HEK293T (cell line): ENCODE measurements around the gene PRRC2B.
"Not testable (repeated sequence)": the region's sequence is repeated elsewhere in the genome, so short reads cannot be mapped to it uniquely, and the experiment has no call there.

Source experiments
- CTCF ChIA-PET: fragments of 350-600 bp; formaldehyde crosslinking; extraction: SDS; loops from one replicate; lab custom pipeline; 2021; ENCODE audit warnings: antibody characterized with exemption, inconsistent platforms; lab: Yijun Ruan, JAX
- POLR2A ChIA-PET: fragments of 350-600 bp; formaldehyde crosslinking; extraction: SDS; loops from one replicate; lab custom pipeline; 2020; ENCODE audit warnings: antibody characterized with exemption, inconsistent platforms; lab: Yijun Ruan, JAX
- DNase-seq: peaks from one replicate; pipeline ENCODE4 v3.0.0; 2012; ENCODE audit warnings: mixed read lengths; ENCODE audit errors: extremely low spot score
- ARNT ChIP-seq: fragments of 450-650 bp; IDR thresholded peaks from 2 replicates; pipeline ENCODE4 v1.6.1; 2017; ENCODE audit warnings: mild to moderate bottlenecking
- BHLHE40 ChIP-seq: fragments of 450-650 bp; IDR thresholded peaks from 2 replicates; pipeline ENCODE4 v1.6.1; 2016; ENCODE audit warnings: mild to moderate bottlenecking, moderate library complexity, borderline replicate concordance
- CTBP1 ChIP-seq: fragments of 450-650 bp; IDR thresholded peaks from 2 replicates; pipeline ENCODE4 v1.6.1; 2016; ENCODE audit warnings: borderline replicate concordance
- ELF4 ChIP-seq: fragments of 450-650 bp; IDR thresholded peaks from 2 replicates; pipeline ENCODE4 v1.6.1; 2017; ENCODE audit warnings: antibody characterized with exemption
- FOXA1 ChIP-seq: fragments of 450-650 bp; IDR thresholded peaks from 2 replicates; pipeline ENCODE4 v1.6.1; 2016; ENCODE audit warnings: mild to moderate bottlenecking
- FOXK2 ChIP-seq: fragments of 450-650 bp; IDR thresholded peaks from 2 replicates; pipeline ENCODE4 v1.6.1; 2016; ENCODE audit warnings: mild to moderate bottlenecking
- FOXM1 ChIP-seq: fragments of 450-650 bp; IDR thresholded peaks from 2 replicates; pipeline ENCODE4 v1.6.1; 2017; ENCODE audit warnings: mild to moderate bottlenecking, borderline replicate concordance
- HDGF ChIP-seq: fragments of 450-650 bp; IDR thresholded peaks from 2 replicates; pipeline ENCODE4 v1.6.1; 2017; ENCODE audit warnings: antibody characterized with exemption, borderline replicate concordance
- L3MBTL2 ChIP-seq: fragments of 450-650 bp; conservative IDR thresholded peaks from 2 replicates; pipeline ENCODE4 v1.6.1; 2016; ENCODE audit warnings: mild to moderate bottlenecking
- LEF1 ChIP-seq: fragments of 450-650 bp; IDR thresholded peaks from 2 replicates; pipeline ENCODE4 v1.6.1; 2017; ENCODE audit warnings: mild to moderate bottlenecking, borderline replicate concordance
- NFRKB ChIP-seq: fragments of 450-650 bp; IDR thresholded peaks from 2 replicates; pipeline ENCODE4 v1.6.1; 2016; ENCODE audit warnings: mild to moderate bottlenecking, moderate library complexity
- PKNOX1 ChIP-seq: fragments of 450-650 bp; IDR thresholded peaks from 2 replicates; pipeline ENCODE4 v1.6.1; 2016
- SP1 ChIP-seq: fragments of 450-650 bp; IDR thresholded peaks from 2 replicates; pipeline ENCODE4 v1.6.1; 2017
- SUZ12 ChIP-seq: fragments of 450-650 bp; IDR thresholded peaks from 2 replicates; pipeline ENCODE4 v1.6.1; 2016; ENCODE audit warnings: mild to moderate bottlenecking
- TARDBP ChIP-seq: fragments of 450-650 bp; IDR thresholded peaks from 2 replicates; pipeline ENCODE4 v1.6.1; 2016
- ZNF384 ChIP-seq: fragments of 450-650 bp; IDR thresholded peaks from 2 replicates; pipeline ENCODE4 v1.6.1; 2016

PRRC2B gene

GRCh38 chr9:131349522-131349880 lies 44.4 kb upstream of the PRRC2B start:
- TF ChIP-seq ZNF384 = no peak
- no peak for TF ChIP-seq ELF4
- TF ChIP-seq SP1 = no peak
- TF ChIP-seq CTBP1 = no peak
- no peak for TF ChIP-seq FOXM1
- TF ChIP-seq ARNT = no peak
- TF ChIP-seq PKNOX1 = no peak
- TF ChIP-seq L3MBTL2 = no peak
- TF ChIP-seq FOXA1 = no peak
- TF ChIP-seq BHLHE40 = no peak
- no peak for TF ChIP-seq SUZ12
- TF ChIP-seq NFRKB = no peak
- peak; percentile 6 for DNase-seq
- ChIA-PET POLR2A (interaction anchor here (0.6 kb wide), 1 partner anchor 297 kb away, joined by 3 read pairs; no protein-coding TSS in a partner anchor), CTCF (interaction anchor here (0.5 to 1.3 kb wide), 10 partner anchors 10 to 397 kb away, joined by 3 to 7 read pairs (median 3); no protein-coding TSS in a partner anchor)

GRCh38 chr9:131349881-131350563 lies 43.9 kb upstream of the PRRC2B start:
- no peak for DNase-seq
- POLR2A ChIA-PET = interaction anchor here (0.6 to 1.1 kb wide), 2 partner anchors 298 to 362 kb away, joined by 3 read pairs; no protein-coding TSS in a partner anchor

GRCh38 chr9:131356479-131356878 lies 37.4 kb upstream of the PRRC2B start:
- POLR2A ChIA-PET, CTCF ChIA-PET, DNase-seq: not testable (repeated sequence)

More at GRCh38 chr9:131349881-131350563, 43.9 kb upstream of the PRRC2B start:
- TF ChIP-seq HDGF = no peak
- TF ChIP-seq NFRKB = no peak
- no peak for TF ChIP-seq ZNF384
- no peak for TF ChIP-seq LEF1
- TF ChIP-seq TARDBP = no peak
- TF ChIP-seq ARNT = no peak
- no peak for TF ChIP-seq ELF4
- peak; percentile 64 for TF ChIP-seq L3MBTL2
- TF ChIP-seq CTBP1 = no peak
- TF ChIP-seq PKNOX1 = peak; percentile 52; the same call in 1 of the 2 replicates
- no peak for TF ChIP-seq BHLHE40
- 0 out of 2 replicates have a peak, but pooled peaks have one; percentile 3 for TF ChIP-seq FOXM1
- CTCF ChIA-PET = interaction anchor here (0.5 to 1.3 kb wide), 12 partner anchors 8 to 397 kb away, joined by 3 to 7 read pairs (median 3); no protein-coding TSS in a partner anchor

GRCh38 chr9:131358556-131358955 lies 35.3 kb upstream of the PRRC2B start:
- ChIA-PET POLR2A (no interaction called here), CTCF (interaction anchor here (0.7 to 0.8 kb wide), 2 partner anchors 8 to 126 kb away, joined by 3 to 4 read pairs; no protein-coding TSS in a partner anchor)
- DNase-seq = no peak
- TF ChIP-seq LEF1 (no peak), FOXK2 (no peak)

- DNase-seq = no peak
- TF ChIP-seq HDGF (no peak), L3MBTL2 (peak; percentile 27; the same call in 1 of the 2 replicates)
- CTCF ChIA-PET = no interaction called here
- POLR2A ChIA-PET = no interaction called here
Observed at GRCh38 chr9:131361202-131361833, 32.6 kb upstream of the PRRC2B start.

- TF ChIP-seq BHLHE40 (no peak), FOXA1 (no peak), ELF4 (no peak), LEF1 (no peak), HDGF (no peak), FOXM1 (no peak), L3MBTL2 (no peak)
- POLR2A ChIA-PET = no interaction called here
- no peak for DNase-seq
- CTCF ChIA-PET = no interaction called here
Observed at GRCh38 chr9:131365546-131365945, 28.3 kb upstream of the PRRC2B start.

- peak; percentile 36 for DNase-seq
- TF ChIP-seq SUZ12 (no peak), NFRKB (no peak), PKNOX1 (peak; percentile 77), BHLHE40 (no peak), CTBP1 (no peak), ELF4 (no peak), TARDBP (no peak), SP1 (no peak)
- CTCF ChIA-PET = interaction anchor here (0.5 to 1.1 kb wide), 8 partner anchors 15 to 1989 kb away, joined by 3 to 6 read pairs (median 3); no protein-coding TSS in a partner anchor
- POLR2A ChIA-PET = no interaction called here
Observed at GRCh38 chr9:131366761-131367401, 27.0 kb upstream of the PRRC2B start.
